CD14-positive monocyte (primary cell): Measurements from ENCODE around the gene SKA1. TPM values are rescaled to one million over a fixed set of nuclear protein-coding genes. Genes with fewer than 3 reads are reported as not detected.

Source experiments
- DNase-seq, 3 donors: peaks; one replicate each; pipeline ENCODE4 v3.0.0-alpha.2; 2011 to 2022
- H2AFZ ChIP-seq: 2 replicates; pipeline ENCODE4 v1.6.0; 2012; ENCODE audit warnings: mild to moderate bottlenecking, low read depth, low read length, inconsistent platforms; ENCODE audit not compliant: insufficient read depth, poor library complexity, severe bottlenecking
- H3K27ac ChIP-seq, 2 donors: 1 replicate in 1 of 2; 2 replicates in 1 of 2; pipeline ENCODE4 v1.5.1; 2012 to 2013; ENCODE audit warnings: low read length in 2 of 2, control low read depth in 1 of 2, inconsistent platforms in 1 of 2, low read depth in 1 of 2, mild to moderate bottlenecking in 1 of 2
- H3K27me3 ChIP-seq, 2 donors: one replicate each; pipeline versions ENCODE4 v1.6.0 to v1.6.1; 2011 to 2013; ENCODE audit warnings: low read length in 2 of 2; ENCODE audit not compliant: control insufficient read depth in 2 of 2, insufficient read depth in 2 of 2
- H3K36me3 ChIP-seq, 2 donors: replicated peaks in 1 of 2; 1 replicate in 1 of 2; 2 replicates in 1 of 2; pipeline versions ENCODE4 v1.5.1 to v1.6.1; 2012 to 2013; ENCODE audit warnings: low read length in 2 of 2, control low read depth in 1 of 2, inconsistent platforms in 1 of 2, mild to moderate bottlenecking in 1 of 2; ENCODE audit not compliant: insufficient read depth in 2 of 2, control insufficient read depth in 1 of 2
- H3K4me1 ChIP-seq, 2 donors: 1 replicate in 1 of 2; 2 replicates in 1 of 2; pipeline versions ENCODE4 v1.5.1 to v1.6.1; 2012 to 2013; ENCODE audit warnings: low read length in 2 of 2, control low read depth in 1 of 2, inconsistent platforms in 1 of 2, mild to moderate bottlenecking in 1 of 2, moderate library complexity in 1 of 2; ENCODE audit not compliant: insufficient read depth in 2 of 2, control insufficient read depth in 1 of 2
- H3K4me2 ChIP-seq: replicated peaks from 2 replicates; pipeline ENCODE3; 2012; ENCODE audit warnings: low read length, moderate library complexity, mild to moderate bottlenecking; ENCODE audit not compliant: poor library complexity, severe bottlenecking; ENCODE audit errors: extremely low read depth
- H3K4me3 ChIP-seq, 3 experiments: fragments of 200-600 bp in 1 of 3; sonication (generic) in 1 of 3; replicated peaks in 1 of 3; 1 replicate in 2 of 3; 2 replicates in 1 of 3; pipeline ENCODE4 v1.5.1; 2011 to 2013; ENCODE audit warnings: low read length in 3 of 3, mild to moderate bottlenecking in 3 of 3, control low read depth in 2 of 3, low read depth in 2 of 3, inconsistent platforms in 1 of 3, moderate library complexity in 1 of 3
- H3K79me2 ChIP-seq: 2 replicates; pipeline ENCODE4 v1.6.0; 2012; ENCODE audit warnings: mild to moderate bottlenecking, control low read depth, inconsistent platforms, low read length, moderate library complexity; ENCODE audit not compliant: insufficient read depth
- H3K9ac ChIP-seq: 2 replicates; pipeline ENCODE4 v1.6.0; 2017; ENCODE audit warnings: low read length, mild to moderate bottlenecking; ENCODE audit not compliant: insufficient read depth, poor library complexity, severe bottlenecking
- H3K9me3 ChIP-seq, 2 donors: replicated peaks in 1 of 2; 1 replicate in 1 of 2; 2 replicates in 1 of 2; pipeline versions ENCODE4 v1.5.1 to v1.6.1; 2012 to 2013; ENCODE audit warnings: low read length in 2 of 2, control low read depth in 1 of 2; ENCODE audit not compliant: control insufficient read depth in 1 of 2, insufficient read depth in 1 of 2
- H4K20me1 ChIP-seq: 2 replicates; pipeline ENCODE4 v1.6.0; 2012; ENCODE audit warnings: mild to moderate bottlenecking, low read length, control low read depth, moderate library complexity; ENCODE audit not compliant: insufficient read depth
- H3K27ac Mint-ChIP-seq, 7 donors: one replicate each; pipeline ENCODE4 v1.8.0; 2020; ENCODE audit warnings: mild to moderate bottlenecking in 7 of 7, mixed read lengths in 7 of 7, moderate library complexity in 6 of 7, inconsistent platforms in 2 of 7
- H3K27me3 Mint-ChIP-seq, 3 donors: one replicate each; pipeline ENCODE4 v1.8.0; 2021 to 2022; ENCODE audit warnings: low read depth in 3 of 3, mild to moderate bottlenecking in 3 of 3, mixed read lengths in 3 of 3, moderate library complexity in 3 of 3, inconsistent platforms in 1 of 3
- H3K36me3 Mint-ChIP-seq, 2 donors: one replicate each; pipeline ENCODE4 v1.8.0; 2020; ENCODE audit warnings: mixed read lengths in 2 of 2, inconsistent platforms in 1 of 2, mild to moderate bottlenecking in 1 of 2
- H3K4me1 Mint-ChIP-seq: one replicate; pipeline ENCODE4 v1.8.0; 2020; ENCODE audit warnings: mild to moderate bottlenecking, mixed read lengths
- H3K4me3 Mint-ChIP-seq, 2 donors: one replicate each; pipeline ENCODE4 v1.8.0; 2020; ENCODE audit warnings: mild to moderate bottlenecking in 2 of 2, mixed read lengths in 2 of 2, moderate library complexity in 1 of 2
- H3K9me3 Mint-ChIP-seq, 7 donors: one replicate each; pipeline ENCODE4 v1.8.0; 2020 to 2022; ENCODE audit warnings: mixed read lengths in 7 of 7, mild to moderate bottlenecking in 6 of 7, moderate library complexity in 6 of 7, inconsistent platforms in 2 of 7
- CTCF ChIP-seq: fragments of 200-600 bp; IDR thresholded peaks from one replicate; pipeline ENCODE4 v1.8.0; 2022; ENCODE audit warnings: antibody characterized with exemption, mild to moderate bottlenecking
- WGBS: methylation state at CpG from one replicate; pipeline ENCODE4 v1.1.5; 2013; ENCODE audit warnings: missing lambda C conversion rate; ENCODE audit not compliant: insufficient coverage; 5-methylcytosine and 5-hydroxymethylcytosine counted together
- intact Hi-C, 2 donors: fragments of 100-400 bp; cut with micrococcal nuclease; formaldehyde crosslinking; loops; one replicate each; pipeline versions ENCODE4 v1.15.0 to v1.15.1; 2023
- polyA plus RNA-seq, 3 donors: library from polyadenylated mRNA; depleted of rRNA in 1 of 3; unstranded in 2 of 3; stranded (reverse) in 1 of 3; fragments of 300-500 nt in 2 of 3; fragments of >200 nt in 1 of 3; fragmentation: Illumina TruSeq in 2 of 3; gene quantifications; 1 replicate in 2 of 3; 2 replicates in 1 of 3; pipeline ENCODE4 v1.2.3, GENCODE V29; 2012 to 2021

SKA1 gene
- polyA plus RNA-seq, 3 donors, result 0.17 TPM; not detected in 2

- Mint-ChIP-seq H3K27ac (no peak overlapping the region), H3K4me1 (no peaks in the 10 kb centered on the region), H3K4me3 (no peak overlapping the region), H3K36me3 (peaks cover 20 to 34% of the 10 kb centered on the region in 2 donors), H3K9me3 (peaks cover 0 to 4% (median 0%) of the 10 kb centered on the region in 7 donors), H3K27me3 (peaks cover 23 to 36% (median 32%) of the 10 kb centered on the region in 3 donors)
- Histone ChIP-seq H3K4me1 (no peaks in the 10 kb centered on the region), H3K36me3 (peaks cover 6 to 26% of the 10 kb centered on the region in 2 donors), H3K27ac (no peak overlapping the region), H3K4me2 (no peak overlapping the region), H4K20me1 (no peaks in the 10 kb centered on the region), H3K9ac (no peak overlapping the region), H3K9me3 (no peaks in the 10 kb centered on the region), H3K4me3 (no peak overlapping the region), H3K79me2 (no peaks in the 10 kb centered on the region), H3K27me3 (peaks cover 12 to 17% of the 10 kb centered on the region in 2 donors), H2AFZ (no peak overlapping the region)
- WGBS, result 100% methylated on average over 1 of the region's 5 CpGs
- DNase-seq, result no peak
- no peak for TF ChIP-seq CTCF
- intact Hi-C loops, result no loop called here
Measured at GRCh38 chr18:50396005-50396660, 21.3 kb downstream of the SKA1 start.

GRCh38 chr18:50397023-50397422, 22.2 kb downstream of the SKA1 start:
- WGBS, result 80% methylated on average over 1 of the region's 4 CpGs
- peaks cover 32 to 45% (median 39%) of the 10 kb centered on the region in 3 donors for H3K27me3 Mint-ChIP-seq

More at GRCh38 chr18:50397023-50397422, 22.2 kb downstream of the SKA1 start:
- Mint-ChIP-seq H3K4me1 (no peaks in the 10 kb centered on the region), H3K4me3 (no peak overlapping the region), H3K9me3 (peaks cover 0 to 9% (median 0%) of the 10 kb centered on the region in 7 donors), H3K27ac (no peak overlapping the region), H3K36me3 (peaks cover 19 to 32% of the 10 kb centered on the region in 2 donors)
- Histone ChIP-seq H3K4me1 (no peaks in the 10 kb centered on the region), H3K9me3 (no peaks in the 10 kb centered on the region), H3K27ac (no peak overlapping the region), H4K20me1 (no peaks in the 10 kb centered on the region), H2AFZ (no peak overlapping the region), H3K79me2 (no peaks in the 10 kb centered on the region), H3K27me3 (peaks cover 14 to 26% of the 10 kb centered on the region in 2 donors), H3K4me3 (no peak overlapping the region), H3K36me3 (peaks cover 0 to 18% of the 10 kb centered on the region in 2 donors), H3K4me2 (no peak overlapping the region), H3K9ac (no peak overlapping the region)
- intact Hi-C loops, result no loop called here
- TF ChIP-seq CTCF, result no peak
- DNase-seq, result no peak
